Pancreas (tissue), 10 donors: Measurements from ENCODE around the gene GNPTG. TPM values are rescaled to one million over a fixed set of nuclear protein-coding genes. Genes with fewer than 3 reads are reported as not detected.

Experiments
- ATAC-seq, 4 donors: fragments of 200-7000 bp; cut with Tn5 transposase; one replicate each; pipeline versions ENCODE4 v1.8.0 to v1.9.1; 2020; ENCODE audit warnings: mild to moderate bottlenecking in 4 of 4, moderate library complexity in 4 of 4
- DNase-seq, 6 donors: peaks; one replicate each; pipeline ENCODE4 v3.0.0-alpha.2; 2020
- FAIRE-seq: peaks from 2 replicates; lab custom pipeline; 2012; peaks lifted over from hg19 to GRCh38; lab: Jason Lieb, UNC
- H3K27ac ChIP-seq, 4 donors: fragments of 200-600 bp; sonication (generic); 1 replicate in 3 of 4; 2 replicates in 1 of 4; pipeline versions ENCODE4 v1.5.0 to v1.8.0; 2020
- H3K27me3 ChIP-seq, 4 donors: fragments of 200-600 bp; one replicate each; pipeline ENCODE4 v1.8.0; 2021
- H3K36me3 ChIP-seq, 3 donors: fragments of 200-600 bp; sonication (generic) in 1 of 3; one replicate each; pipeline versions ENCODE4 v1.5.0 to v1.8.0; 2020 to 2021
- H3K4me1 ChIP-seq, 3 donors: fragments of 200-600 bp; one replicate each; pipeline ENCODE4 v1.8.0; 2021
- H3K4me3 ChIP-seq, 4 donors: fragments of 200-600 bp; sonication (generic) in 2 of 4; one replicate each; pipeline versions ENCODE4 v1.5.0 to v1.8.0; 2020 to 2021
- H3K9me3 ChIP-seq, 4 donors: fragments of 200-600 bp; one replicate each; pipeline ENCODE4 v1.8.0; 2021
- WGBS, 2 donors: extraction: QIAGEN DNeasy Blood & Tissue Kit; methylation state at CpG; one replicate each; pipeline ENCODE4 v1.1.7; 2013; 5-methylcytosine and 5-hydroxymethylcytosine counted together
- intact Hi-C, 3 donors: fragments of 100-400 bp; cut with DNase I; formaldehyde crosslinking; loops; one replicate each; pipeline versions ENCODE4 v1.11.1 to v1.14.2; 2022
- polyA plus RNA-seq, 2 donors: library from polyadenylated mRNA; stranded (reverse); fragments of 200-250 nt; gene quantifications; one replicate each; pipeline ENCODE4 v1.2.3, GENCODE V29; 2013
- total RNA-seq, 6 donors: library from RNA; stranded (reverse); fragmentation: NEBNext Ultra II Directional in 4 of 6; extraction: Animal tissue kit (Norgen Biotek cat#: 25700) in 4 of 6; gene quantifications; one replicate each; pipeline versions ENCODE4 v1.2.1 to v1.2.4, GENCODE V29; 2021 to 2023
- TF ChIP-seq, protein P1 (sequence below), 4 donors: fragments of 200-600 bp; sonication (generic) in 3 of 4; IDR thresholded peaks; one replicate each; pipeline versions ENCODE4 v1.5.0 to v1.8.0; 2021; ENCODE audit warnings: antibody characterized with exemption in 4 of 4
- donor health status: healthy with polysubstance abuse.
- donor health status: DM: no; HTN: no; CAD: no; lungs with moderate emphysema.
- donor health status: DM: no; HTN: no; CAD: no.
- donor health status: control.
- donor health status: control.
- donor health status: Bipolar disorder and iron deficiency.
- donor health status: DM: yes; HTN: yes; CAD: no.
- donor health status: DM: no; HTN: no; CAD: no.
- donor health status: DM: no; HTN: no; CAD: no.
- donor health status: DM: yes; HTN: yes; CAD: no.

GNPTG gene
- total and polyA plus RNA-seq, 8 donors: 28.0 to 75.3 (median 40.9) TPM

DNA sequence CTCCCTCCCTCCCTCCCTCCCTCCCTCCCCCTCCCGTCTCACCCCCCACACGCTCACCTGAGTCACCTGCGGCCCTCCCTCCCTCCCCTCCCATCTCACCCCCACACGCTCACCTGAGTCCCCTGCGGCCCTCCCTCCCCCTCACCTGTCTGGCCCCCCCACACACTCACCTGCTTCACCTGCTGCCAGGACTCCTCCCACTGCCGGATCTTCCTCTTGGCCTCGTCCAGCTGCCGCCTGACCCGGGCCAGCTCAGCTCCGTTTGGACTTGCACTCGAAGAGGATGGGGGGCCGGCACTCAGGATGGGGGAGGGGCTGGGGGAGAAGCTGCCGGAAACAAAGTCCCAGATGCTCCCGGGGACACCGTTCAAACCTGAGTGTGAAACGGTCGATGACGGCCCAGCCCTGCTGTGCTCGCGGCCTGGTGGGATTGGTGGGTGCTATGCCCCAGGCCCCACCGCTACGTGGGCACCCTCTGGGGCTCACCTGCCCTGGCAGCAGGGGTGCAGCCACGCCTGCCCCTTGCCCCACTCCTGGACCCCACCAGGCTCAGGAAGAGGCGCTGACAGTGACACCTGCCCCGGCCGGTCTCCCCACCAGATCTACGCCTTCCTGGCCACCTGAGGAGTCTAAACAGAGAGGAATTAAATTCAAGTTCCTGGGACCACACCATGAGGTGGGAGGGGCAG is 15.9 kb downstream of the GNPTG start:
- ATAC-seq (no peak), FAIRE-seq (no peak), DNase-seq (no peak)
- Histone ChIP-seq H3K9me3 (no peaks in the 10 kb centered on the region), H3K36me3 (peaks cover 0 to 35% (median 5%) of the 10 kb centered on the region in 3 donors), H3K4me1 (no peaks in the 10 kb centered on the region), H3K27me3 (no peaks in the 10 kb centered on the region), H3K27ac (no peak overlapping the region), H3K4me3 (no peak overlapping the region)
- intact Hi-C loops: no loop called here
- TF ChIP-seq, protein P1, sequence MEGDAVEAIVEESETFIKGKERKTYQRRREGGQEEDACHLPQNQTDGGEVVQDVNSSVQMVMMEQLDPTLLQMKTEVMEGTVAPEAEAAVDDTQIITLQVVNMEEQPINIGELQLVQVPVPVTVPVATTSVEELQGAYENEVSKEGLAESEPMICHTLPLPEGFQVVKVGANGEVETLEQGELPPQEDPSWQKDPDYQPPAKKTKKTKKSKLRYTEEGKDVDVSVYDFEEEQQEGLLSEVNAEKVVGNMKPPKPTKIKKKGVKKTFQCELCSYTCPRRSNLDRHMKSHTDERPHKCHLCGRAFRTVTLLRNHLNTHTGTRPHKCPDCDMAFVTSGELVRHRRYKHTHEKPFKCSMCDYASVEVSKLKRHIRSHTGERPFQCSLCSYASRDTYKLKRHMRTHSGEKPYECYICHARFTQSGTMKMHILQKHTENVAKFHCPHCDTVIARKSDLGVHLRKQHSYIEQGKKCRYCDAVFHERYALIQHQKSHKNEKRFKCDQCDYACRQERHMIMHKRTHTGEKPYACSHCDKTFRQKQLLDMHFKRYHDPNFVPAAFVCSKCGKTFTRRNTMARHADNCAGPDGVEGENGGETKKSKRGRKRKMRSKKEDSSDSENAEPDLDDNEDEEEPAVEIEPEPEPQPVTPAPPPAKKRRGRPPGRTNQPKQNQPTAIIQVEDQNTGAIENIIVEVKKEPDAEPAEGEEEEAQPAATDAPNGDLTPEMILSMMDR (IDR thresholded peaks at IDR 0.05): no peak
- 82 to 84% methylated on average over 23 to 27 of the region's 27 CpGs for WGBS, 2 donors

DNA sequence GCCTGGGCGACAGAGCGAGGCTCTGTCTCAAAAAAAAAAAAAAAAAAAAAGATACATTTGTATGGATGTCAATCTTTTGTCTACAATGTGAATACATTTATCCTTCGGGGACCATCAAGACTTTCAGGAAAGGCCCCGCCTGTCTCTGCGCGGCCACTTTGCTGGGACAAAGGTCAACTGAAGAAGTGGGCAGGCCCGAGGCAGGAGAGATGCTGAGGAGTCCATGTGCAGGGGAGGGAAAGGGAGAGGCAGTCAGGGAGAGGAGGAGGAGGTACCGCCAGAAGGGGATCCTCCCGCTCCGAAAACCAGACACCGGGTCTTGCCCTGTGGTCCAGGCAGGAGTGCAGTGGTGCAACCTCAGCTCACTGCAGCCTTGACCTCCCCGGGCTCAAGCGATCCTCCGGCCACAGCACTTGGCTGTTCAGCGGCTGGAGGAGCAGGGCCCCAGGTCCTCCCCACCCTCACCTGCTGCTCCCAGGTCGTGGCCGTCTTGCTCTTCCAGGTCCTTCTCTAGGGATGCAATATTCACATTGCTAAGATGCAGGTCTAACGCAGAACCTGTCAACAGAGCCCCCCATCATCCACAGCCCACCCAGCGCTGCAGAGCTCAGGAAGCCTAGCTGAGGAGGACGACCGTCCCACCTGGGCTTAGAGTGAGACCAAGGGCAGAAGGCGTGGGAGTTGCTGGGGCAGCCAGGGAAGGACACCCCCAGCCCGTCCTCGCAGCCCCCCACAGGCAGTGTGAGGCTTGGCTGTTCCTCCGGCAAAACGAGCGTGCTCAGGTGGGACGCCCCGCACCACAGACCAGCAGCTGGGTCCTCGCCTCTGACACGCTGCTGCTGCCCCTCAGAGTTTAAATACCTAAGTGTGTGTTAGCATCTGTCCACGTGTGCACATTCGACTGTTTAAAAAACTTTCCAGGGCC is 19.6 kb downstream of the GNPTG start:
- no peak overlapping the region for H3K27ac ChIP-seq
- no peaks in the 10 kb centered on the region for H3K27me3 ChIP-seq
- ATAC-seq (no peak), DNase-seq (no peak), FAIRE-seq (no peak)
- WGBS, 2 donors: 91 to 93% methylated on average over 31 to 33 of the region's 33 CpGs
- H3K4me3 ChIP-seq: no peak overlapping the region
- intact Hi-C loops: no loop called here
- no peaks in the 10 kb centered on the region for H3K4me1 ChIP-seq
- no peaks in the 10 kb centered on the region for H3K9me3 ChIP-seq
- TF ChIP-seq, protein P1 (IDR thresholded peaks at IDR 0.05): no peak
- H3K36me3 ChIP-seq: peaks cover 0 to 11% (median 0%) of the 10 kb centered on the region in 3 donors

DNA sequence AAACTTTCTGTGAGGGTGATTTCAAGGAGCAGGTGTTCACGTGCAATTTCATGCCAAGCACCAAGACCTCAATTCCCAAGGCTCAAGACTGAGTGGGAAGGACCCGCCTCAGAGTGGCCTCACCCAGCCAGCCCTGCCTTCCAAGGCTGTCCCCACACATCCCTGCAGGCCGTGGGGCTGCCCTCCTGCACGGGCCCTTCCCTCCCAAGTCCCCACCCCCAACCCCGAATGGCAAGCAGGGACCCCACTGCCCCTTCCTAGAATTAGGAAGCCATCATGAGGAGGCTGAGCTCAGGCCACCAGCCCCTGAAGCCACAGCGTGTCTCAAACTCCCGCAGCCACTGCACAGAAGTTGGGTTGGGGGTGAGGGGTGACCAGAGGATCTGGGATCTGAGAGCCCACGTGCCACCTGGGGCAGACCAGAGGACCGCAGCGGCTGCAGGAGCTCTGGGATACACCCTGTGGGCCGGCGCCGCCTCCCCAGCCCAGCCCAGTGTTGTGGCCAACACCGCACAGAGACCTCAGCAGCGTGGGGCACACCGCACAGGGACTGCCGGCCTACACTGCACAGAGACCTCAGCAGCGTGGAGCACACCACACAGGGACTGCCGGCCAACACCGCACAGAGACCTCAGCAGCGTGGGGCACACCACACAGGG is 20.7 kb downstream of the GNPTG start:
- H3K9me3 ChIP-seq: no peaks in the 10 kb centered on the region
- TF ChIP-seq, protein P1 (IDR thresholded peaks at IDR 0.05): no peak
- no peak for DNase-seq
- intact Hi-C loops: no loop called here
- no peaks in the 10 kb centered on the region for H3K27me3 ChIP-seq
- H3K36me3 ChIP-seq: peaks cover 0 to 9% (median 0%) of the 10 kb centered on the region in 3 donors
- H3K4me1 ChIP-seq: no peaks in the 10 kb centered on the region
- H3K4me3 ChIP-seq: no peak overlapping the region
- no peak for FAIRE-seq
- no peak for ATAC-seq
- H3K27ac ChIP-seq: no peak overlapping the region
- WGBS, 2 donors: 87 to 94% methylated on average over 17 to 18 of the region's 21 CpGs

DNA sequence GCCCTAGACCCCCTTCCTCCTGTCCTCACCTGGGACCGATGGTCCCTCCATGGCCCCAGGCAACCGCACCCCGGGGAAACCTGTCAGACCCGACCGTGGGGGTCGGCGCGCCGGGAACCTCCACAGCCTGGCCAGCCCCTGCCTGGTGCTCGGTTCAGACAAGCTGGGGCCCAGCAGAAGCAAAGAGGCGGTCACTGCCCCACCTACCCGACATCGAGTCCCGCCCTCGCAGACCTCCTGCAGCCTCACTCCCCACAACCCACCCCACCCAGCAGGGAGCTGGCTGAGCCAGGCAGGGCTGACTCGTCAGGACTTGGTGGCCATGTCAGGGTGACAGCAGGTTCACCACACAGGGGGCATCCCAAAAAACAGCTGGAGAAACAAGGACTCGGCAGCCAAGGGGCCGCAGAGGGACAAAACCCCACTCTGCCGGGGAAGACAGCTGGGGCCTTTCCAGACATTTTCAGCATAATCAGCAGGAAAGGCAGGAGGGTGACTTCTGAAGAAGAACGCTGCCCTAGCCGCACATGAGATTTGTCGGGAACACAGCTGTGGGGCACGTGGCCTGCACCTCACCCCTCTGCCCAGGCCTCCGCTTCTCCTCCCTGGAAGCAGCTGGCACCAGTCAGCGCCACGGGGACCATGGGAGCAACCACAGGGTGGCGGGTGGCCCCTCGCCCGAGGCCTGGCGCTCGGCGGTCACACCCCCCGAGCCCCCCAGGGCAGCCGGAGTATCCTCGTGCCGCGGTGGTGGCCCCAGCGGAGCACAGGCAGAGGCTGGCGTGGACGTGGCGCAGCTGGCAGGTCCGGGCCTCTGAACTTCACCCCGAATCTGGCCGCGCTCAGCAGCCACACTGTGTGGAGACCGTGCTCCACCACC is 22.9 kb downstream of the GNPTG start:
- H3K27me3 ChIP-seq: no peaks in the 10 kb centered on the region
- intact Hi-C loops: no loop called here
- peaks cover 0 to 9% (median 0%) of the 10 kb centered on the region in 3 donors for H3K36me3 ChIP-seq
- TF ChIP-seq, protein P1 (IDR thresholded peaks at IDR 0.05): no peak
- H3K27ac ChIP-seq: no peak overlapping the region
- H3K9me3 ChIP-seq: no peaks in the 10 kb centered on the region
- peaks cover 0 to 7% (median 0%) of the 10 kb centered on the region in 3 donors for H3K4me1 ChIP-seq
- FAIRE-seq: no peak
- DNase-seq: no peak
- no peak overlapping the region for H3K4me3 ChIP-seq
- 93 to 95% methylated on average over 45 to 46 of the region's 46 CpGs for WGBS, 2 donors
- no peak for ATAC-seq
